ENCODE data around the gene COMMD9.

DNA sequence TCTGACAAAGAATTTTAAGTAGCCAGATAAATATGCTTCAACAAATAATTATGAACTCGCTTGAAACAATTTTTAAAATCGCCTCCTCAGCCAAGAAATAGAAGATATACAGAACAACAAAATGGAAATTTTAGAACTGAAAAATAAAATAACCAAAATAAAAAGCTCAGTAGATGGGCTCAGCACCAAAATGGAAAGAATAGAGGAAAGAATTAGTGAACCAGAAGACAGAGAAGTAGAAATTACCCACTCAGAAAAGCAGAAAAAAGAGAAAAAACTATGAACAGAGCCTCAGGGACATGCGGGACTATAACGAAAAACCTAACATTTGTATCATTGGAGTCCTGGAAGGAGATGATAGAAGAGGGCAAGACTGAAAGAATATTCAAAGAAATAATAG lies 7.4 kb downstream of the COMMD9 start:
- TF ChIP-seq, protein P1, sequence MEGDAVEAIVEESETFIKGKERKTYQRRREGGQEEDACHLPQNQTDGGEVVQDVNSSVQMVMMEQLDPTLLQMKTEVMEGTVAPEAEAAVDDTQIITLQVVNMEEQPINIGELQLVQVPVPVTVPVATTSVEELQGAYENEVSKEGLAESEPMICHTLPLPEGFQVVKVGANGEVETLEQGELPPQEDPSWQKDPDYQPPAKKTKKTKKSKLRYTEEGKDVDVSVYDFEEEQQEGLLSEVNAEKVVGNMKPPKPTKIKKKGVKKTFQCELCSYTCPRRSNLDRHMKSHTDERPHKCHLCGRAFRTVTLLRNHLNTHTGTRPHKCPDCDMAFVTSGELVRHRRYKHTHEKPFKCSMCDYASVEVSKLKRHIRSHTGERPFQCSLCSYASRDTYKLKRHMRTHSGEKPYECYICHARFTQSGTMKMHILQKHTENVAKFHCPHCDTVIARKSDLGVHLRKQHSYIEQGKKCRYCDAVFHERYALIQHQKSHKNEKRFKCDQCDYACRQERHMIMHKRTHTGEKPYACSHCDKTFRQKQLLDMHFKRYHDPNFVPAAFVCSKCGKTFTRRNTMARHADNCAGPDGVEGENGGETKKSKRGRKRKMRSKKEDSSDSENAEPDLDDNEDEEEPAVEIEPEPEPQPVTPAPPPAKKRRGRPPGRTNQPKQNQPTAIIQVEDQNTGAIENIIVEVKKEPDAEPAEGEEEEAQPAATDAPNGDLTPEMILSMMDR (IDR thresholded peaks at IDR 0.05): no peak
- no peak for TF ChIP-seq EP300 (IDR thresholded peaks at IDR 0.05; ENCODE audit: borderline replicate concordance in 1 of 2, low read depth in 1 of 2, low read length in 1 of 2)
- no peak for TF ChIP-seq FOSL2 (IDR thresholded peaks at IDR 0.05; ENCODE audit: borderline replicate concordance, low read depth)
- no peak for TF ChIP-seq NFIC (IDR thresholded peaks at IDR 0.05; ENCODE audit: borderline replicate concordance)
- no peak for TF ChIP-seq FOXJ3 (CRISPR knock-in tag; IDR thresholded peaks at IDR 0.05)
- TF ChIP-seq, protein P2, sequence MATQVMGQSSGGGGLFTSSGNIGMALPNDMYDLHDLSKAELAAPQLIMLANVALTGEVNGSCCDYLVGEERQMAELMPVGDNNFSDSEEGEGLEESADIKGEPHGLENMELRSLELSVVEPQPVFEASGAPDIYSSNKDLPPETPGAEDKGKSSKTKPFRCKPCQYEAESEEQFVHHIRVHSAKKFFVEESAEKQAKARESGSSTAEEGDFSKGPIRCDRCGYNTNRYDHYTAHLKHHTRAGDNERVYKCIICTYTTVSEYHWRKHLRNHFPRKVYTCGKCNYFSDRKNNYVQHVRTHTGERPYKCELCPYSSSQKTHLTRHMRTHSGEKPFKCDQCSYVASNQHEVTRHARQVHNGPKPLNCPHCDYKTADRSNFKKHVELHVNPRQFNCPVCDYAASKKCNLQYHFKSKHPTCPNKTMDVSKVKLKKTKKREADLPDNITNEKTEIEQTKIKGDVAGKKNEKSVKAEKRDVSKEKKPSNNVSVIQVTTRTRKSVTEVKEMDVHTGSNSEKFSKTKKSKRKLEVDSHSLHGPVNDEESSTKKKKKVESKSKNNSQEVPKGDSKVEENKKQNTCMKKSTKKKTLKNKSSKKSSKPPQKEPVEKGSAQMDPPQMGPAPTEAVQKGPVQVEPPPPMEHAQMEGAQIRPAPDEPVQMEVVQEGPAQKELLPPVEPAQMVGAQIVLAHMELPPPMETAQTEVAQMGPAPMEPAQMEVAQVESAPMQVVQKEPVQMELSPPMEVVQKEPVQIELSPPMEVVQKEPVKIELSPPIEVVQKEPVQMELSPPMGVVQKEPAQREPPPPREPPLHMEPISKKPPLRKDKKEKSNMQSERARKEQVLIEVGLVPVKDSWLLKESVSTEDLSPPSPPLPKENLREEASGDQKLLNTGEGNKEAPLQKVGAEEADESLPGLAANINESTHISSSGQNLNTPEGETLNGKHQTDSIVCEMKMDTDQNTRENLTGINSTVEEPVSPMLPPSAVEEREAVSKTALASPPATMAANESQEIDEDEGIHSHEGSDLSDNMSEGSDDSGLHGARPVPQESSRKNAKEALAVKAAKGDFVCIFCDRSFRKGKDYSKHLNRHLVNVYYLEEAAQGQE (IDR thresholded peaks at IDR 0.05; ENCODE audit: low read depth, low read length): no peak
- no peak for TF ChIP-seq SMC3 (IDR thresholded peaks at IDR 0.05; ENCODE audit: low read depth, low read length)
- TF ChIP-seq RCOR1 (IDR thresholded peaks at IDR 0.05; ENCODE audit: low read length): no peak
- no peak for TF ChIP-seq TAF1 (IDR thresholded peaks at IDR 0.05; ENCODE audit: borderline replicate concordance, low read depth, low read length)
- no peak for TF ChIP-seq FOXM1 (IDR thresholded peaks at IDR 0.05; ENCODE audit: low read depth)
- no peak for TF ChIP-seq RAD21 (IDR thresholded peaks at IDR 0.05; ENCODE audit: low read length)
- no peak for TF ChIP-seq YY1 (IDR thresholded peaks at IDR 0.05; ENCODE audit: low read depth)
- TF ChIP-seq, protein P3, sequence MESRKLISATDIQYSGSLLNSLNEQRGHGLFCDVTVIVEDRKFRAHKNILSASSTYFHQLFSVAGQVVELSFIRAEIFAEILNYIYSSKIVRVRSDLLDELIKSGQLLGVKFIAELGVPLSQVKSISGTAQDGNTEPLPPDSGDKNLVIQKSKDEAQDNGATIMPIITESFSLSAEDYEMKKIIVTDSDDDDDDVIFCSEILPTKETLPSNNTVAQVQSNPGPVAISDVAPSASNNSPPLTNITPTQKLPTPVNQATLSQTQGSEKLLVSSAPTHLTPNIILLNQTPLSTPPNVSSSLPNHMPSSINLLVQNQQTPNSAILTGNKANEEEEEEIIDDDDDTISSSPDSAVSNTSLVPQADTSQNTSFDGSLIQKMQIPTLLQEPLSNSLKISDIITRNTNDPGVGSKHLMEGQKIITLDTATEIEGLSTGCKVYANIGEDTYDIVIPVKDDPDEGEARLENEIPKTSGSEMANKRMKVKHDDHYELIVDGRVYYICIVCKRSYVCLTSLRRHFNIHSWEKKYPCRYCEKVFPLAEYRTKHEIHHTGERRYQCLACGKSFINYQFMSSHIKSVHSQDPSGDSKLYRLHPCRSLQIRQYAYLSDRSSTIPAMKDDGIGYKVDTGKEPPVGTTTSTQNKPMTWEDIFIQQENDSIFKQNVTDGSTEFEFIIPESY (IDR thresholded peaks at IDR 0.05; ENCODE audit: borderline replicate concordance, low read depth): no peak
- TF ChIP-seq, protein P4, sequence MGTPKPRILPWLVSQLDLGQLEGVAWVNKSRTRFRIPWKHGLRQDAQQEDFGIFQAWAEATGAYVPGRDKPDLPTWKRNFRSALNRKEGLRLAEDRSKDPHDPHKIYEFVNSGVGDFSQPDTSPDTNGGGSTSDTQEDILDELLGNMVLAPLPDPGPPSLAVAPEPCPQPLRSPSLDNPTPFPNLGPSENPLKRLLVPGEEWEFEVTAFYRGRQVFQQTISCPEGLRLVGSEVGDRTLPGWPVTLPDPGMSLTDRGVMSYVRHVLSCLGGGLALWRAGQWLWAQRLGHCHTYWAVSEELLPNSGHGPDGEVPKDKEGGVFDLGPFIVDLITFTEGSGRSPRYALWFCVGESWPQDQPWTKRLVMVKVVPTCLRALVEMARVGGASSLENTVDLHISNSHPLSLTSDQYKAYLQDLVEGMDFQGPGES (IDR thresholded peaks at IDR 0.05; ENCODE audit: low read depth, low read length): no peak
